HCT116 (cell line): ENCODE measurements around the gene TMEM147. TPM values are rescaled to one million over a fixed set of nuclear protein-coding genes. Genes with fewer than 3 reads are reported as not detected.

ENCODE experiments used
- ATAC-seq: fragments of 200-7000 bp; cut with Tn5 transposase; 2 replicates; pipeline ENCODE4 v1.9.1; 2020; ENCODE audit warnings: mild to moderate bottlenecking, moderate library complexity
- BruUV-seq: library from RNA; stranded (reverse); fragments of 400-500 nt; replicated peaks from 2 replicates; lab custom pipeline; 2021; lab: Mats Ljungman, UMichigan
- CTCF ChIA-PET: fragments of 300-600 bp; sonication (Branson Sonifier 250); formaldehyde crosslinking; loops from one replicate; lab custom pipeline; 2021; ENCODE audit warnings: antibody characterized with exemption; lab: Charles Lee
- POLR2A ChIA-PET: fragments of 300-600, 350-600 bp; sonication (Branson Sonifier 250); formaldehyde crosslinking; loops from one replicate; lab custom pipeline; 2021; ENCODE audit warnings: antibody characterized with exemption; lab: Charles Lee
- RAD21 ChIA-PET, 2 experiments: fragments of 300-600 bp; sonication (Branson Sonifier 250); formaldehyde crosslinking; loops; one replicate each; lab custom pipeline; 2023; ENCODE audit warnings: low total read pairs in 2 of 2; ENCODE audit not compliant: uncharacterized antibody in 2 of 2, unreplicated experiment in 2 of 2, low non-redundant PET in 1 of 2; lab: Charles Lee
- DNase-seq: peaks from one replicate; pipeline ENCODE4 v3.0.0-alpha.2; 2010; ENCODE audit warnings: low read depth, low spot score
- H2AFZ ChIP-seq: fragments of 200-600 bp; shearing (Covaris generic), sonication (generic); 2 replicates; pipeline ENCODE4 v1.6.1; 2017; ENCODE audit warnings: low read depth, mixed run types, mixed read lengths, antibody characterized with exemption, low read length; ENCODE audit not compliant: poor library complexity, severe bottlenecking
- H3K27ac ChIP-seq: 2 replicates; pipeline ENCODE4 v1.5.1; 2012; ENCODE audit warnings: low read depth, low read length
- H3K27me3 ChIP-seq: fragments of 200-600 bp; sonication (generic); 2 replicates; pipeline ENCODE4 v1.6.1; 2016; ENCODE audit warnings: mixed run types, low read length, mixed read lengths; ENCODE audit not compliant: insufficient read depth
- H3K36me3 ChIP-seq, 2 experiments: fragments of 200-500 bp in 1 of 2; fragments of 200-600 bp in 1 of 2; sonication (Bioruptor generic) in 1 of 2; sonication (generic) in 1 of 2; 2 replicates each; pipeline versions ENCODE4 v1.5.1 to v1.6.1; 2014 to 2016; ENCODE audit warnings: low read length in 2 of 2, inconsistent platforms in 1 of 2, mixed read lengths in 1 of 2, mixed run types in 1 of 2; ENCODE audit not compliant: insufficient read depth in 2 of 2, control insufficient read depth in 1 of 2
- H3K4me1 ChIP-seq, 2 experiments: fragments of 200-600 bp in 1 of 2; sonication (generic) in 1 of 2; 2 replicates each; pipeline versions ENCODE4 v1.5.1 to v1.6.1; 2012 to 2017; ENCODE audit warnings: low read length in 2 of 2, inconsistent platforms in 1 of 2, mild to moderate bottlenecking in 1 of 2, mixed read lengths in 1 of 2, mixed run types in 1 of 2, moderate library complexity in 1 of 2; ENCODE audit not compliant: insufficient read depth in 2 of 2, control insufficient read depth in 1 of 2
- H3K4me2 ChIP-seq: fragments of 200-600 bp; sonication (generic); 2 replicates; pipeline ENCODE4 v1.6.1; 2017; ENCODE audit warnings: mixed run types, low read length, mixed read lengths
- H3K4me3 ChIP-seq, 2 experiments: fragments of 200-600 bp in 1 of 2; sonication (generic) in 1 of 2; replicated peaks in 1 of 2; 2 replicates each; pipeline ENCODE4 v1.5.1; 2011 to 2016; ENCODE audit warnings: low read length in 2 of 2, control low read depth in 1 of 2, low read depth in 1 of 2, mild to moderate bottlenecking in 1 of 2, mixed read lengths in 1 of 2, mixed run types in 1 of 2
- H3K79me2 ChIP-seq: fragments of 200-600 bp; sonication (generic); 2 replicates; pipeline ENCODE4 v1.6.1; 2017; ENCODE audit warnings: mild to moderate bottlenecking, mixed run types, low read length, moderate library complexity, mixed read lengths; ENCODE audit not compliant: insufficient read depth
- H3K9ac ChIP-seq: fragments of 200-600 bp; sonication (generic); 2 replicates; pipeline ENCODE4 v1.6.1; 2016; ENCODE audit warnings: low read length, mixed read lengths
- H3K9me2 ChIP-seq: fragments of 200-600 bp; sonication (generic), shearing (Covaris generic); 2 replicates; pipeline ENCODE4 v1.6.1; 2017; ENCODE audit warnings: mixed run types, mild to moderate bottlenecking, moderate library complexity; ENCODE audit not compliant: insufficient read depth
- H3K9me3 ChIP-seq, 2 experiments: fragments of 200-500 bp in 1 of 2; fragments of 200-600 bp in 1 of 2; sonication (Bioruptor generic) in 1 of 2; sonication (generic) in 1 of 2; 2 replicates each; pipeline ENCODE4 v1.6.1; 2014 to 2017; ENCODE audit warnings: low read length in 2 of 2, mixed read lengths in 2 of 2, inconsistent platforms in 1 of 2, low read depth in 1 of 2, mild to moderate bottlenecking in 1 of 2, mixed run types in 1 of 2, moderate library complexity in 1 of 2; ENCODE audit not compliant: control insufficient read depth in 1 of 2, insufficient read depth in 1 of 2
- H4K20me1 ChIP-seq: fragments of 200-600 bp; sonication (generic), shearing (Covaris generic); 2 replicates; pipeline ENCODE4 v1.6.1; 2017; ENCODE audit warnings: mixed run types, mild to moderate bottlenecking, moderate library complexity; ENCODE audit not compliant: insufficient read depth
- CBX3 ChIP-seq: IDR thresholded peaks from 2 replicates; pipeline ENCODE4 v1.6.1; 2012; ENCODE audit warnings: low read depth
- CEBPB ChIP-seq: IDR thresholded peaks from 2 replicates; pipeline ENCODE4 v1.6.1; 2012; ENCODE audit warnings: low read depth
- EGR1 ChIP-seq: IDR thresholded peaks from 2 replicates; pipeline ENCODE4 v1.6.1; 2012; ENCODE audit warnings: low read depth
- ELF1 ChIP-seq: IDR thresholded peaks from 2 replicates; pipeline ENCODE4 v1.6.1; 2012; ENCODE audit warnings: low read depth, borderline replicate concordance
- FOSL1 ChIP-seq: IDR thresholded peaks from 2 replicates; pipeline ENCODE4 v1.6.1; 2012; ENCODE audit warnings: low read depth
- JUND ChIP-seq: IDR thresholded peaks from 2 replicates; pipeline ENCODE4 v1.6.1; 2012
- POLR2A ChIP-seq: IDR thresholded peaks from 2 replicates; pipeline ENCODE4 v1.7.0; 2011; ENCODE audit warnings: borderline replicate concordance; ENCODE audit not compliant: insufficient read depth, insufficient read length; ENCODE audit errors: extremely low read depth
- POLR2AphosphoS5 ChIP-seq: IDR thresholded peaks from 2 replicates; pipeline ENCODE4 v1.6.1; 2011; ENCODE audit warnings: mild to moderate bottlenecking, low read depth, low read length, moderate library complexity
- RAD21 ChIP-seq: IDR thresholded peaks from 2 replicates; pipeline ENCODE4 v1.6.1; 2012; ENCODE audit warnings: low read depth, mild to moderate bottlenecking
- SIN3A ChIP-seq: IDR thresholded peaks from 2 replicates; pipeline ENCODE4 v1.6.1; 2012; ENCODE audit warnings: low read depth
- YY1 ChIP-seq: IDR thresholded peaks from 2 replicates; pipeline ENCODE4 v1.6.1; 2011; ENCODE audit warnings: low read length, low read depth, moderate library complexity, mild to moderate bottlenecking; ENCODE audit not compliant: insufficient replicate concordance; ENCODE audit errors: extremely low read depth
- ZFX ChIP-seq: fragments of 450-650 bp; IDR thresholded peaks from 2 replicates; pipeline ENCODE4 v1.6.1; 2017
- intact Hi-C: fragments of 100-400 bp; cut with micrococcal nuclease; formaldehyde crosslinking; loops from 2 replicates; pipeline ENCODE4 v1.10.0; 2022
- total RNA-seq: library from RNA; stranded (reverse); gene quantifications from one replicate; pipeline ENCODE4 v1.2.1, GENCODE V29; 2021; ENCODE audit not compliant: unreplicated experiment
- TF ChIP-seq, protein P1 (sequence below): IDR thresholded peaks from 2 replicates; pipeline ENCODE4 v1.6.1; 2012
- TF ChIP-seq, protein P2 (sequence below): IDR thresholded peaks from 2 replicates; pipeline ENCODE4 v1.6.1; 2012; ENCODE audit warnings: low read depth
- TF ChIP-seq, protein P3 (sequence below), 3 experiments: fragments of 200-600 bp in 1 of 3; sonication (generic) in 1 of 3; IDR thresholded peaks in 2 of 3; conservative IDR thresholded peaks in 1 of 3; 2 replicates each; pipeline ENCODE4 v1.5.1; 2012 to 2017; ENCODE audit warnings: low read depth in 2 of 3, low read length in 2 of 3, antibody characterized with exemption in 1 of 3, borderline replicate concordance in 1 of 3, control low read depth in 1 of 3, mild to moderate bottlenecking in 1 of 3, mixed read lengths in 1 of 3, mixed run types in 1 of 3, moderate library complexity in 1 of 3; ENCODE audit not compliant: insufficient read depth in 1 of 3
- TF ChIP-seq, protein P4 (sequence below): IDR thresholded peaks from 2 replicates; pipeline ENCODE4 v1.6.1; 2012

TMEM147 gene
- total RNA-seq, 1 experiment from 2014 or later: 128 TPM

DNA sequence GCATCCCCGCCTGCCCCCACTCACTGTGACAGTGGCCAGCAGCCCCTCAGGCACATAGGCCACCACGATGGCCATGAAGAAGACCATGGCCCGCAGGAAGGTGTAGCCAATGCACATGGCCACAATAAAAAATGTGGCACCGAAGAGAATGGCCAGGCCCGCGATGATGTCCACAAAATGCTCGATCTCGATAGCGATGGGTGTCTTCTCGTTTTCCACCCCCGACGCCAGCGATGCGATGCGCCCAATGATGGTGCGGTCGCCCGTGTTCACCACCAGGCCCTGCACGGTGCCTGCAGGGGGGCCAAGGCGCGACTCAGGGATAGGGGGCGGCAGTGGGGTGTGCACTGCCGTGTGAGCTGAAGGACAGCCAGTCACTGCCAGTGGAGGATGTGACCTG lies 14.4 kb downstream of the TMEM147 start:
- BruUV-seq: no TSS peak

More for the DNA sequence above, 14.4 kb downstream of the TMEM147 start:
- H3K9me2 ChIP-seq: no peaks in the 10 kb centered on the region
- no peak overlapping the region for H3K9ac ChIP-seq
- H3K4me2 ChIP-seq: no peak overlapping the region
- ATAC-seq (no peak), DNase-seq (no peak)
- intact Hi-C loops: no loop called here
- H3K27ac ChIP-seq: no peak overlapping the region
- ChIA-PET POLR2A (no interaction called here), CTCF (no interaction called here), RAD21 (no interaction called here)
- no peaks in the 10 kb centered on the region for H4K20me1 ChIP-seq
- no peak for TF ChIP-seq RAD21
- TF ChIP-seq YY1: no peak
- no peak for TF ChIP-seq CBX3
- no peak for TF ChIP-seq EGR1
- TF ChIP-seq JUND: no peak
- no peak for TF ChIP-seq SIN3A
- TF ChIP-seq ELF1: no peak
- no peak for TF ChIP-seq POLR2AphosphoS5
- TF ChIP-seq FOSL1: no peak
- no peak for TF ChIP-seq POLR2A
- TF ChIP-seq, protein P1, sequence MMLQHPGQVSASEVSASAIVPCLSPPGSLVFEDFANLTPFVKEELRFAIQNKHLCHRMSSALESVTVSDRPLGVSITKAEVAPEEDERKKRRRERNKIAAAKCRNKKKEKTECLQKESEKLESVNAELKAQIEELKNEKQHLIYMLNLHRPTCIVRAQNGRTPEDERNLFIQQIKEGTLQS: no peak
- no peak for TF ChIP-seq ZFX
- TF ChIP-seq, protein P2, sequence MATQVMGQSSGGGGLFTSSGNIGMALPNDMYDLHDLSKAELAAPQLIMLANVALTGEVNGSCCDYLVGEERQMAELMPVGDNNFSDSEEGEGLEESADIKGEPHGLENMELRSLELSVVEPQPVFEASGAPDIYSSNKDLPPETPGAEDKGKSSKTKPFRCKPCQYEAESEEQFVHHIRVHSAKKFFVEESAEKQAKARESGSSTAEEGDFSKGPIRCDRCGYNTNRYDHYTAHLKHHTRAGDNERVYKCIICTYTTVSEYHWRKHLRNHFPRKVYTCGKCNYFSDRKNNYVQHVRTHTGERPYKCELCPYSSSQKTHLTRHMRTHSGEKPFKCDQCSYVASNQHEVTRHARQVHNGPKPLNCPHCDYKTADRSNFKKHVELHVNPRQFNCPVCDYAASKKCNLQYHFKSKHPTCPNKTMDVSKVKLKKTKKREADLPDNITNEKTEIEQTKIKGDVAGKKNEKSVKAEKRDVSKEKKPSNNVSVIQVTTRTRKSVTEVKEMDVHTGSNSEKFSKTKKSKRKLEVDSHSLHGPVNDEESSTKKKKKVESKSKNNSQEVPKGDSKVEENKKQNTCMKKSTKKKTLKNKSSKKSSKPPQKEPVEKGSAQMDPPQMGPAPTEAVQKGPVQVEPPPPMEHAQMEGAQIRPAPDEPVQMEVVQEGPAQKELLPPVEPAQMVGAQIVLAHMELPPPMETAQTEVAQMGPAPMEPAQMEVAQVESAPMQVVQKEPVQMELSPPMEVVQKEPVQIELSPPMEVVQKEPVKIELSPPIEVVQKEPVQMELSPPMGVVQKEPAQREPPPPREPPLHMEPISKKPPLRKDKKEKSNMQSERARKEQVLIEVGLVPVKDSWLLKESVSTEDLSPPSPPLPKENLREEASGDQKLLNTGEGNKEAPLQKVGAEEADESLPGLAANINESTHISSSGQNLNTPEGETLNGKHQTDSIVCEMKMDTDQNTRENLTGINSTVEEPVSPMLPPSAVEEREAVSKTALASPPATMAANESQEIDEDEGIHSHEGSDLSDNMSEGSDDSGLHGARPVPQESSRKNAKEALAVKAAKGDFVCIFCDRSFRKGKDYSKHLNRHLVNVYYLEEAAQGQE: no peak
- TF ChIP-seq, protein P3, sequence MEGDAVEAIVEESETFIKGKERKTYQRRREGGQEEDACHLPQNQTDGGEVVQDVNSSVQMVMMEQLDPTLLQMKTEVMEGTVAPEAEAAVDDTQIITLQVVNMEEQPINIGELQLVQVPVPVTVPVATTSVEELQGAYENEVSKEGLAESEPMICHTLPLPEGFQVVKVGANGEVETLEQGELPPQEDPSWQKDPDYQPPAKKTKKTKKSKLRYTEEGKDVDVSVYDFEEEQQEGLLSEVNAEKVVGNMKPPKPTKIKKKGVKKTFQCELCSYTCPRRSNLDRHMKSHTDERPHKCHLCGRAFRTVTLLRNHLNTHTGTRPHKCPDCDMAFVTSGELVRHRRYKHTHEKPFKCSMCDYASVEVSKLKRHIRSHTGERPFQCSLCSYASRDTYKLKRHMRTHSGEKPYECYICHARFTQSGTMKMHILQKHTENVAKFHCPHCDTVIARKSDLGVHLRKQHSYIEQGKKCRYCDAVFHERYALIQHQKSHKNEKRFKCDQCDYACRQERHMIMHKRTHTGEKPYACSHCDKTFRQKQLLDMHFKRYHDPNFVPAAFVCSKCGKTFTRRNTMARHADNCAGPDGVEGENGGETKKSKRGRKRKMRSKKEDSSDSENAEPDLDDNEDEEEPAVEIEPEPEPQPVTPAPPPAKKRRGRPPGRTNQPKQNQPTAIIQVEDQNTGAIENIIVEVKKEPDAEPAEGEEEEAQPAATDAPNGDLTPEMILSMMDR (IDR thresholded peaks at IDR 0.05 in 2 of 3, conservative IDR thresholded peaks at IDR 0.05 in 1 of 3; ENCODE audit: borderline replicate concordance in 1 of 3, insufficient read depth in 1 of 3, low read depth in 2 of 3, low read length in 2 of 3): no peak
- TF ChIP-seq, protein P4, sequence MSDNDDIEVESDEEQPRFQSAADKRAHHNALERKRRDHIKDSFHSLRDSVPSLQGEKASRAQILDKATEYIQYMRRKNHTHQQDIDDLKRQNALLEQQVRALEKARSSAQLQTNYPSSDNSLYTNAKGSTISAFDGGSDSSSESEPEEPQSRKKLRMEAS: no peak
- TF ChIP-seq CEBPB: no peak
- no peaks in the 10 kb centered on the region for H3K9me3 ChIP-seq
- H3K4me1 ChIP-seq: peaks cover 0 to 12% of the 10 kb centered on the region in 2 experiments; a peak in 2 of 4 replicates
- H3K79me2 ChIP-seq: no peaks in the 10 kb centered on the region
- no peaks in the 10 kb centered on the region for H3K36me3 ChIP-seq
- no peaks in the 10 kb centered on the region for H3K27me3 ChIP-seq
- H3K4me3 ChIP-seq: no peak overlapping the region
- H2AFZ ChIP-seq: no peak overlapping the region
